Activated CD8-positive, alpha-beta memory T cell treated with anti-CD3 and anti-CD28 coated beads, Interleukin-2, amount 50 U/mL, for 1 hour (primary cell): ENCODE measurements around the gene SPACA7.
"Not testable (repeated sequence)": the region's sequence is repeated elsewhere in the genome, so short reads cannot be mapped to it uniquely, and the experiment has no call there.

Source experiments
- DNase-seq: peaks from one replicate; pipeline ENCODE4 v3.0.0-alpha.2; 2020; ENCODE audit errors: extremely low read depth

Gene SPACA7

GRCh38 chr13:112424098-112424497 is 47.9 kb downstream of the SPACA7 start:
- DNase-seq, result no peak

DNA sequence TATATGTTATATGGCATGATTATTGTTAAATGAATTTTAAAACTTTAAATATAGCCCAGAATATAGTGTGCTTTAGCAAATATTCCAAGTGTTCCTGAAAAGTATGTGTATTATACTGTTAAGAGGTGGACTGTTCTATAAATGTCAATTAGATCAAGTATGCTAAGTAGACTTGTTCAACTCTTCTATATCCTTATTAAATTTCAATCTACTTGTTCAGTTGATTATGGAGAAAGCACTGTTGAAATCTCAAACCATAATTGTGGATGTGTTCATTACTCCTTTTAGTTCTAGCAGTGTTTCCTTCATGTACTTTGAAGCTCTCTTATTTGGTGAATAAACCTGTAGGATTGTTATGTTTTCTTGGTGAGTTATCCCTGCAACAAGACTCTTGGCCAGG is 52.5 kb downstream of the SPACA7 start:
- no peak for DNase-seq

DNA sequence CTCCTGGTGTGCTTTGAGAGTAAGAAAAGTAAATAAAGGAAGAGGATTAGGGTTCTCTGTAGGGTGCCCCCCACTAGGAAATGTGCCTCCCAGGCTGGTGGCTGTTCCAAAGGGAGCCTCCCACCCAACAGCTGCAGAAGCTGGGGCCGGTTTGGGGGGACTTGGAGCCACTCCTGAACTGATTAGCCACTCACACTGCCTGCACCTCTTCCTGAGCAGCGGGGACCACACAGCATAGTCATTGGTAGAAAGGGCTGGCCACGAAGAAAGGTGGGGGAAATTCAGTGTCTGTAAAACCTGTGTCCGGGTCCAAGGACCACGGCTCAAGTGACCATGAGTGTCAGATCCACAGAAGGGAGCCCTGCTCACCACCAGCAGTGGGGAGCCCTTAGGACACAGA is 55.6 kb downstream of the SPACA7 start:
- DNase-seq, result no peak

- not testable (repeated sequence) for DNase-seq
Measured at GRCh38 chr13:112432734-112433133, 56.6 kb downstream of the SPACA7 start.

DNA sequence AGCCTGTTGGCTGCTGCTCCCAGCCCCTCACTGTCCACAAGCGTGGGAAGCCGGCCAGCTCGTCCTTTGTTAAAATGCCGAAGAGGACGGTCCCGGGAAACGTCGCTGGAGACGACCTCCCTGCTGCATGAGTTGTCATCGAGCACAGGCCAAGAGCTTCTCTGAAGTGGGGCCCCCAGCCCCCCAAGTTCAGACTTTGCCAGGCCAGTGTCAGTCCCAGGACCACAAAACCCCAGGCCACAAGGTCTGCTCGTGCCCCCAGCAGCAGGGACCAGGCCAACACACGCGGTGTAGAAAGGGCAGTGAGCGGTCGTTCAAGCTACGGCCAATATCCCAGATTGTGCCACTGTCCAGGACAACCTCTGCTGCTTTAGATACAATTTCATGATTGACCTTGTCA is 57.4 kb downstream of the SPACA7 start:
- DNase-seq, result not testable (repeated sequence)

- DNase-seq, result no peak
Measured at GRCh38 chr13:112434032-112434431, 57.9 kb downstream of the SPACA7 start.

- DNase-seq, result no peak
Measured at GRCh38 chr13:112434937-112435523, 58.9 kb downstream of the SPACA7 start.

GRCh38 chr13:112435973-112436372 is 59.8 kb downstream of the SPACA7 start:
- no peak for DNase-seq

GRCh38 chr13:112438094-112438493 is 61.9 kb downstream of the SPACA7 start:
- DNase-seq, result no peak

DNA sequence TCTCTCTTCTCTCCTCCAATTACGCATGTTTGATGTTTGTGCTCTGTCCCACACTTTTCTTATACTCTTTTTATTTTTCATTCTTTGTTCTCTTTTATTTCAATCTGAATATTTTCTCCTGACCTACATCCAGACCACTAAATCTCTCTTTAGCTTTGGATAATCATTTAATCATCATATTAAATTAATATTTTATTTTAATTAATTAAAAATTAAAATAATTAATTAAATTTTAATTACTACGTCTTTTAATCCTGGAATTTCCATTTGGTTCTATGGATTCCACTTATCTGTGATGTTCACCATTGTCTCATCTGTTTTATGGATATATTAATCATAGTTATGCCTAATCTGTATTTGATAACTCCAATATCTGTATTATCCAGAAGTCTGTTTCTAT is 62.4 kb downstream of the SPACA7 start:
- DNase-seq, result no peak

DNA sequence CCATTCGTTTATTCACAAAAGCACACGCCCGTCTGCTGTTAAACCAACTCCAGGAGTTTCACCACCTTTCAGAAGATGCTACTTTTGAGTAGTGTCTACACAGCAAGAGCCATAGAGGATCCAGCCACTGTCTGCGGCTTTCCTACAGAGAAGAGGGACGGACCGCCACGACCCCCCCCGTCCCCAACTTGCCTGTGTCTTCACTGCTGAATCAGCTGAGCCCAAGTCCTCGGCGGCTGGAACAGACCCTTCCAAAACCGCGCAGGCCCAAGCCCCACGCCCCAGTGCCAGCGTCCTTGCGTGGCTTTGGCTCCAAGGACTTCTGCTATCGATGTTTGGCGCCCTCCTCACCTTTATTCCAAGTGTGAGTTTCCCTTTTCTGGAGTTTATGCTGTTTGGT is 65.1 kb downstream of the SPACA7 start:
- DNase-seq, result no peak

DNA sequence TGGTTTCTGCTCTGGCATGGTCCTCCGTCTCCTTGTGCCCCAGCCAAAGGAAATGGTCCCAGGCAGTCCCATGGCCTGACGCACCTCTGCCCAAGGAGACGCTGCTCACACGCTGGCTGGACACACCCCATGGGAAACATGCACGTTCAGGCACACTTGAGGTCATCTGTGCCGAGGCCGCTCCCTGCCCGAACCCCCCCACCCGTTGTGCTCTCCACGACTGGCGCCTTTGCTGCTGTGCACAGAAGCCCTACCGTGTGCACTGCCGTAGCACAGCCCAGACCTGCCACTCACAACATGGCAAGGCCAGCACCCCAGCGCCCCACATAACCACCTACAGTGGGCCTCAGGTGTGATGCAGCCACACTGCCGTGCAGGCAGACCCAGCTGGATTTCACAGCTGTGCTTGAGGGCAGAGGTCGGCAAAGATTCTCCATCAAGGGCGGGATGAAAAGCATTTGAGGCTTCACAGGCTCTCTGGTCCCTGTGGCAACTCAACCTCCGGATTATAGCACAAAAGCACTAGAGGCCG is 65.7 kb downstream of the SPACA7 start:
- no peak for DNase-seq

DNA sequence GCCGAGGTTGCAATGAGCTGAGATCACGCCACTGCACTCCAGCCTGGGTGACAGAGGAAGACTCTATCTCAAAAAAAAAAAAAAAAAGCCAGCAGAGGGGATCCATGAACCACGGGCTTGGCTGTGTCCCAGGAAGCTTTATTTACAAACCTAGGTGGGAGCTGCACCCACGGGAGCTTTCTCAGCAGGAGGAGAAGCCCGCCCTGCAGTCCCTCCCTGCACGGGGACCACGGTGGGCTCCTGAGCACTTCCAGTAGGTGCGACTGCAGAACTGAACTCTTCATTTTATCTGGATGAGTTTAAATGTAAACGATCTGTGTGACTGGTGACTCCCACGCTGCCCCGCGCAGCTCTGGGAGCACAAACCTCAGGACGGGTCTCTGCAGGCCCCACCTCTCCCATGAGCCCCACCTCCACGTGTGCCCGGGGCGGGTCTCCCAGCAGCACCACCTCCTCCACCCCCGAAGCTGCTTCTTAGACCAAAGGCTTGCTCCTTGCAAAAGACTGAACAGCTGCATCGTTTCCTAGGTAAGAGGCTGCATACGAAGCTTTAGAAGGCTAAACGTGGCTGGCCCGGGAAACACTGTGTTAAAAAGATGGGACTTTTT is 66.4 kb downstream of the SPACA7 start:
- no peak for DNase-seq

DNA sequence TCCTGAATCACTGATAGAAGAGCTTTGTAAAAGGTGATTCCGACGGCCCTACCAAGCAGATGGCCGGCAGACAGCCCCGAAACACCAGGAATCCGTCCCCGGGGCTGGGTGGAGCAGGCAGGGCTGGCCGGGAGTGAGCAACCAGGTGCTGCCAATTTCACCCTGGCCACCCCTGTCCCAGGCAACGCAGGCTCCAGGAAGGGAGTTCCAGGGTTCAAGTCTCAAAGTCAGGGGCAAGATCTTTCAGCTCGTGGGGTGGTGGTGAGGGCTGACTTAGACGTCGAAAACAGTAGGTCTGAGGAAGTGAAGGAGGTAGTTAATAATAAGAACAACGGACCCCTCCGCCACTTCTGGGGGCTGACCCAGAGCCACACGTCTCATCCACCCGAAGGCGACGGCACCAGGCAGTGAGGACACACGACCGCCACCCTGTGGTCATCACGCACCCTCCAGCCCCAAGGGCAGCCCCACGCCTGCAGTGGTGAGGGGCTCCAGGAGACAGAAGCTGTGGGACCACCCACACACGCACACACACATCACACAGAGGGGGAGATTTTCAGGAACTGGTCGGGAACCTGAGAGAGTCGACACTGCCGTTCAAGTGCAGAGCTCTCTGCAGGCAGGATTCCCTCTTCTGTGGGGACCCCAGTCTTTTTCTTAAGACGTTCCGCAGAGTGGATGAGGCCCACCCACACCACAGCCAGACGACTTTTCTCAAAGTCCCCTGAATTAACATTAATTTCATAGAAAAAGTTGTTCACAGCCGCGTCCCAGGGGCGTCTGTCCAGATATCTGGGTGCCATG is 67.2 kb downstream of the SPACA7 start:
- DNase-seq, result no peak

DNA sequence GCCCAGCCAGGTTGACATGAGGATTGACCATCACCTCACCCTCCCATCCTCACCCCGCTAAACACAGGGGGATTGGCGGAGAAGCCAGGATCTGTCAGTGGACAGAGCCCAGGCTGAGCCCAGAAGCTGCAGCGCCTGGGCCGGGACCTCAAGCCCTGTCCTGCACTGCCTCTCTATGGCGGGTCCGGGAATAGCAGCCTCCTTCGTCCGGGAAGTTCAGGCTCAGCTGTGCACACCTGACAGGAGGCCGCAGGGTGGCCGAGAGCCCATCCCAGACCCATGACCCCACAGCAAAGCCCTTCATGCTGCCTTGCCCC is 67.8 kb downstream of the SPACA7 start:
- no peak for DNase-seq

- no peak for DNase-seq
Measured at GRCh38 chr13:112444416-112445399, 68.6 kb downstream of the SPACA7 start.

DNA sequence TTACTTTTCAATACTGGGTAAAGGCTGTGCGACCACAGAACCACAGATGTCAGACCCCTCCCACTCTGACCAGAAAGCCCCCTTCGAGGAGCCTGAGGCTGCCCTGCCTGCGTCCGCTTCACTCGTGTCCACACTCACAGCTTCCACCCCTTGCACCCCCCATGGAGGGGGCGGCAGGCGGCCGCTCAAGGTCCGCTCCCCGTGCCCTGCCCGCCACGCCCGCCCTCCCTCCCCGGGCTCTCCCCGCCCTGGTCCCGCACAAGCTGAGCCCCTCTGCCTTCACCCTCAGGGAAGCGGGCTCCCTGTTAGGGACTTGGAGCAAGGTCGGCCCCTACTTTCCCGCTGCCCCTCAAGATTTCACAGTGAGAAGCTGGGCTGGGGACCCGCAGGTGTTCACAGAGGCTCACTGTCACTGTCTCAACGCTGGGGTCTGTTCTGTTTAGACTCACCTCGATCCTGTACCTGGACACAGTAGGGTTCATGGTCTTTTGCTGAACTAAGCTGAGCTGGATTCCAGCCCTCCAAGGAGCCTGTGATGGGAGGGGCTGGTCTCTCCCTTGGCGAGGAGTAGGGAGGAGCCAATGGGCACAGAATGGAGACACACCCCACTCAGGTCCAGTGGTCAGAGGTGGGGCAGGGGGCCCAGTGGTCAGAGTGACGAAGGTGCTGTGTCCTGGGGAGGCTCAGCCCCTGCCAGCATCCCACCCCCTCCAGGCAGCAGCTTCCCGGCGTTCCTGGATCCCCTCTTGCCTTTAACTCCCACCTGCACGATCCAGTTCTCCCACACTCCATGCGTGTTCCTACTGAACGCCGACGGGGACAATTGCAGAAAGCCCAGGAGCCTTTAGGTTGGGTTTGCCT is 69.5 kb downstream of the SPACA7 start:
- no peak for DNase-seq

GRCh38 chr13:112446347-112446861 is 70.2 kb downstream of the SPACA7 start:
- no peak for DNase-seq

DNA sequence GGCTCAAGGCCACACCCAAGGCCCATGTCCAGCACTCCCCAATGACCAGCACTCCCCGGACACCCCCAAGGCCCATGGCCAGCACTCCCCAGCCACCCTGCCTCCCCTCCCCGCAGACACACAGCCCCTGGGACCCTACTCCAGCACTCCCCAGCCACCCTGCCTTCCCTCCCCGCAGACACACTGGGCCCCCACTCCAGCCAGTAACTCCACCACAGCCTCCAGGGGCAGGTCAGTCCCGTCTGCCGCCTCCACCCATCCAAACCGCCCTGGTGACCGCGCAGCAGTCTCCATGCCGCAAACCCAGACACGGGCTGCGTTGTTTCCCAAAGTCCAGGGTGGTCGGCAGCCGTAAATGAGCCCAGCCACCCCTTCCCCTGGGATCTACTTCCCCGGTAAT is 70.7 kb downstream of the SPACA7 start:
- no peak for DNase-seq

DNA sequence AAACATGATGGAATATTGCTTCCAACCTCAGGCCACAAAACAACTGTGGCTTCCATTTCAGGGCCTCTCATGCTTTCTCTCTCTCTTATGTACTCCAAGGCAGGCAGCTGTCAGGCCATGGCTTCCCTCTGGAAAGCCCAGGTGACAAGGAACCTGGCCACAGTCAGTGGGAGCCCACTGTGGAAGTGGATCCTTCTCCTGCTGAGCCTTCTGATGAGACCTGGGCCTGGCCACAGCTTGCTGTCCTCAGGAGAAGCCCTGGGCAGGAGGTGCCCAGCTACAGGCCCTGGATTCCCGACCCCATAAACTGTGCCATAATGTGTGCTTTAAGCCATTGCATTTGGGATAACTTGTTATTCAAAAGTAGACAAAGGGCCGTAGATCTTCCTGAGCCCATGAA is 71.2 kb downstream of the SPACA7 start:
- DNase-seq, result no peak
